ENCODE data around the gene PADI3. TPM values are rescaled to one million over a fixed set of nuclear protein-coding genes. Genes with fewer than 3 reads are reported as not detected.

Gene PADI3
- total and polyA plus RNA-seq, 7 donors = 0.51 TPM; not detected in 6

DNA sequence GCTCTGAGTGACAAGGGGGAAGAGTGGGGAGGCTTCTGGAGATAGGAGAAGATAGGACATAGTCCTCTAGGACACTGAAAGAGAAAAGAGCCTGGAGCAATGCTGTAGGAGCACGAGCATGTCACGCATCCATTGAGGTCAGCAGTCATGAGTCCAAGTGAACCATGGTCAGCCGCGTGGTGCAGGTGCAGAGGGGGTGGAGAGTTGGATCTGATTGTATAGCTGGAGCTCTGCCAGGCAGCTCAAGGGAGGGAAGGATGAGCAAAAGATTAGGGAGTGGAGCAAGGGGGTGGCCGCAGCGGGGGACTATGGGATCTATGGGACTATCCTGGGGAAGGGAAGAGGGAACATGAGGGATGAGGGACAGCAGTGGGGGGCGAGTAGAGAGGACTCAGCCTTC is 30.0 kb upstream of the PADI3 start:
- peaks cover 7 to 18% (median 8%) of the 10 kb centered on the region in 3 donors for H3K27me3 ChIP-seq
- no peaks in the 10 kb centered on the region for H3K4me1 ChIP-seq
- no peak for TF ChIP-seq POLR2AphosphoS5 (IDR thresholded peaks at IDR 0.05)
- TF ChIP-seq, protein P1, sequence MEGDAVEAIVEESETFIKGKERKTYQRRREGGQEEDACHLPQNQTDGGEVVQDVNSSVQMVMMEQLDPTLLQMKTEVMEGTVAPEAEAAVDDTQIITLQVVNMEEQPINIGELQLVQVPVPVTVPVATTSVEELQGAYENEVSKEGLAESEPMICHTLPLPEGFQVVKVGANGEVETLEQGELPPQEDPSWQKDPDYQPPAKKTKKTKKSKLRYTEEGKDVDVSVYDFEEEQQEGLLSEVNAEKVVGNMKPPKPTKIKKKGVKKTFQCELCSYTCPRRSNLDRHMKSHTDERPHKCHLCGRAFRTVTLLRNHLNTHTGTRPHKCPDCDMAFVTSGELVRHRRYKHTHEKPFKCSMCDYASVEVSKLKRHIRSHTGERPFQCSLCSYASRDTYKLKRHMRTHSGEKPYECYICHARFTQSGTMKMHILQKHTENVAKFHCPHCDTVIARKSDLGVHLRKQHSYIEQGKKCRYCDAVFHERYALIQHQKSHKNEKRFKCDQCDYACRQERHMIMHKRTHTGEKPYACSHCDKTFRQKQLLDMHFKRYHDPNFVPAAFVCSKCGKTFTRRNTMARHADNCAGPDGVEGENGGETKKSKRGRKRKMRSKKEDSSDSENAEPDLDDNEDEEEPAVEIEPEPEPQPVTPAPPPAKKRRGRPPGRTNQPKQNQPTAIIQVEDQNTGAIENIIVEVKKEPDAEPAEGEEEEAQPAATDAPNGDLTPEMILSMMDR (IDR thresholded peaks at IDR 0.05) = no peak
- TF ChIP-seq POLR2A (IDR thresholded peaks at IDR 0.05) = no peak
- no peak for TF ChIP-seq EP300 (IDR thresholded peaks at IDR 0.05)
- no peaks in the 10 kb centered on the region for H3K36me3 ChIP-seq
- H3K9me3 ChIP-seq = no peaks in the 10 kb centered on the region
- no peak for DNase-seq
- WGBS, 2 donors = 30 to 66% methylated on average over 7 of the region's 7 CpGs
- no peak overlapping the region for H3K4me3 ChIP-seq
- intact Hi-C loops (cut with DNase I) = no loop called here
- no peak overlapping the region for H3K27ac ChIP-seq

DNA sequence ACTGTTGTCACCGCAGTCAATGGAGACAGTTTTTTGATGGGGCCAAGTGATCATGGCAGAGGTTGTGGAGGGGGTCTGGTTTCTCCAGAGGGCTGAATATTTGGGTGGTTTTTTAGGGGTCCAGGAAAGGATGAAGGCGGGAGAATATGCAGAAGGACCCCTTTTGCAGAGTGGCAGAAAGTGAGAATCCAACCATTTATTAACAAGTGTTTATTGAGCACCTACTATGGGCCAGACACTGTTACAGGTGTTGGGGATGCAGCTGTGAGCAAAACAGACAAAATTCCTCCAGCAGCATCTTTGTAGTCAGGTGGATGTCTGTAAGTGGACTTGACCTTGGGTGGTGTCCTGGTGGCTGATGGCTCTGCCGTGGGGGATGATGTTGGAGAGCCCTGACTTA is 28.6 kb upstream of the PADI3 start:
- no peak overlapping the region for H3K4me3 ChIP-seq
- H3K36me3 ChIP-seq = no peaks in the 10 kb centered on the region
- H3K9me3 ChIP-seq = no peaks in the 10 kb centered on the region
- peaks cover 0 to 7% (median 0%) of the 10 kb centered on the region in 3 donors for H3K27me3 ChIP-seq
- intact Hi-C loops (cut with DNase I) = no loop called here
- WGBS, 2 donors = 84 to 87% methylated on average over 3 of the region's 3 CpGs
- TF ChIP-seq POLR2A (IDR thresholded peaks at IDR 0.05) = no peak
- no peak for TF ChIP-seq EP300 (IDR thresholded peaks at IDR 0.05)
- no peak for TF ChIP-seq POLR2AphosphoS5 (IDR thresholded peaks at IDR 0.05)
- TF ChIP-seq, protein P1 (IDR thresholded peaks at IDR 0.05) = no peak
- H3K27ac ChIP-seq = no peak overlapping the region
- DNase-seq = no peak
- H3K4me1 ChIP-seq = no peaks in the 10 kb centered on the region

DNA sequence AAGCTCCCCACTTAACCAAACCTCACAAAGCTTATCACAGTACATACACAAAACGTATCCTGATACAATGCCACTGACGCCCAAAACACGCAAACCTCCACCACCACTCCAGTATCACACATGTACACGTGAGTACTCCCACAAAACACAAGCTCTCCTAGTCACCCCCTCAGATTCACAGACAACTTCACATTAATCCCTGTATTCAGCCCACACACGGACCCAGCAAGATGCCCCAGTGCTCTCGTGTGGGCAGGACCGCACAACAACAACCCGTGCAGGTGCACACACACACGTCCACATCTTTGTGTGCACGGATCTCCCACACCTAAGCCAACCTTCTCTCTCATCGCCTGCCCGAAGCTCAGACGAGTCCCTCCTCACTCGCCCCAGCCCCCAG is 26.3 kb upstream of the PADI3 start:
- TF ChIP-seq POLR2AphosphoS5 (IDR thresholded peaks at IDR 0.05) (no peak), POLR2A (IDR thresholded peaks at IDR 0.05) (no peak), EP300 (IDR thresholded peaks at IDR 0.05) (no peak)
- TF ChIP-seq, protein P1 (IDR thresholded peaks at IDR 0.05) = no peak
- intact Hi-C loops (cut with DNase I) = no loop called here
- H3K4me1 ChIP-seq = no peaks in the 10 kb centered on the region
- WGBS, 2 donors = 88 to 92% methylated on average over 14 of the region's 14 CpGs
- H3K27me3 ChIP-seq = no peaks in the 10 kb centered on the region
- H3K27ac ChIP-seq = no peak overlapping the region
- H3K36me3 ChIP-seq = no peaks in the 10 kb centered on the region
- H3K9me3 ChIP-seq = no peaks in the 10 kb centered on the region
- H3K4me3 ChIP-seq = no peak overlapping the region
- DNase-seq = no peak

DNA sequence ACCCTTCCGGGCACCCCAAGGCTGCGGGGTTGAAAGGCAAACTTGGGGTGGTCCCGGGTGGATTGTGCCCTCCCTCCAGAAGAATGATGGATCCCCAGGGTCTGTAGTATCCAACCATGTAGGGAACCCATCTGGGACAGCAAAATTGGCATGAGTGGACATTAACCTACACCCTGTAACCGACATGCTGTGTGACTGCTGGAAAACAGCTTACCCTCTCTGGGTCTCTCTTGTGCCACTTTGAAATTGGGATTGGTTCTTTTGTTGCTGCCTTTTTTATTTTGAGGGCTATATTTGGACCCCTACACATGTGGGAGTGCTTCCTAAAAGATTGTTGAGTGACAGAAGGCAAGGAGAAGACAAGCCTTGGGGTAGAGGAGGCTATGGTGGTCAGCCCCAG is 24.5 kb upstream of the PADI3 start:
- intact Hi-C loops (cut with DNase I) = no loop called here
- Histone ChIP-seq H3K4me3 (no peak overlapping the region), H3K27ac (no peak overlapping the region), H3K4me1 (no peaks in the 10 kb centered on the region), H3K36me3 (no peaks in the 10 kb centered on the region), H3K9me3 (no peaks in the 10 kb centered on the region), H3K27me3 (no peaks in the 10 kb centered on the region)
- DNase-seq = no peak
- 93 to 95% methylated on average over 4 of the region's 4 CpGs for WGBS, 2 donors
- TF ChIP-seq EP300 (IDR thresholded peaks at IDR 0.05) (no peak), POLR2A (IDR thresholded peaks at IDR 0.05) (no peak), POLR2AphosphoS5 (IDR thresholded peaks at IDR 0.05) (no peak)
- TF ChIP-seq, protein P1 (IDR thresholded peaks at IDR 0.05) = no peak

DNA sequence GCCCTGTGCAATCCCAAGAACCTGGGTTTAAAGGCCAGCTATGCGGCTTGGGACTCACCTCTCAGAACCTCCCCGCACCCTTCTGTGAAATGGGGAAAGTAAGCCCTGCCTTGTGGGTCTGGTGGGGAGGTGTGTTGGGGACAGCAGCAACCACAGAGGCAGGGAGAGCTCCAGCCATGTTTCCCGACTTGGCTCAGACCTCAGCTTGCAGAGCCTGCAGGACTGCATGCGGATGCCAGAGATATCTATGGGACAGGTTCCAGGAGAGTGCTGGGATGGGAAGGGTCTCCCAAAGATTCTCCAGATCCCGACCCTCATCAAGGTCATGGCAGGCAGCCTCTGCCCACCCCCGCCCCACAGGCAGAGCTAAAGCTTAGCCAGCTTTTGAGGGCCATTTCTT is 23.8 kb upstream of the PADI3 start:
- 85 to 90% methylated on average over 6 of the region's 6 CpGs for WGBS, 2 donors
- Histone ChIP-seq H3K27ac (no peak overlapping the region), H3K9me3 (no peaks in the 10 kb centered on the region), H3K4me3 (no peak overlapping the region), H3K27me3 (no peaks in the 10 kb centered on the region), H3K4me1 (no peaks in the 10 kb centered on the region), H3K36me3 (no peaks in the 10 kb centered on the region)
- DNase-seq = no peak
- intact Hi-C loops (cut with DNase I) = no loop called here
- no peak for TF ChIP-seq POLR2A (IDR thresholded peaks at IDR 0.05)
- TF ChIP-seq, protein P1 (IDR thresholded peaks at IDR 0.05) = no peak
- TF ChIP-seq POLR2AphosphoS5 (IDR thresholded peaks at IDR 0.05) = no peak
- TF ChIP-seq EP300 (IDR thresholded peaks at IDR 0.05) = no peak
